Hepatocyte (in vitro differentiated cells): ENCODE results near the gene CCDC179. TPM values are rescaled to one million over a fixed set of nuclear protein-coding genes. Genes with fewer than 3 reads are reported as not detected.

Experiments used
- DNase-seq: peaks from one replicate; pipeline ENCODE4 v3.0.0-alpha.2; 2016; ENCODE audit warnings: low spot score
- H2AFZ ChIP-seq: fragments of 200-600 bp; sonication (generic); 2 replicates; pipeline ENCODE4 v1.6.0; 2016; ENCODE audit warnings: antibody characterized with exemption, mild to moderate bottlenecking
- H3K27ac ChIP-seq: fragments of 200-600 bp; sonication (generic); 2 replicates; pipeline ENCODE4 v1.5.1; 2016; ENCODE audit warnings: mild to moderate bottlenecking
- H3K27me3 ChIP-seq: fragments of 200-600 bp; sonication (generic); 2 replicates; pipeline ENCODE4 v1.6.1; 2016
- H3K36me3 ChIP-seq: fragments of 200-600 bp; sonication (generic); replicated peaks from 2 replicates; pipeline ENCODE4 v1.5.1; 2016; ENCODE audit warnings: low read depth; ENCODE audit not compliant: insufficient read depth
- H3K4me1 ChIP-seq: fragments of 200-600 bp; sonication (generic); 2 replicates; pipeline ENCODE4 v1.5.1; 2016; ENCODE audit warnings: mild to moderate bottlenecking, moderate library complexity; ENCODE audit not compliant: insufficient read depth
- H3K4me2 ChIP-seq: fragments of 200-600 bp; sonication (generic); 2 replicates; pipeline ENCODE4 v1.6.0; 2016
- H3K4me3 ChIP-seq: fragments of 200-600 bp; sonication (generic); 2 replicates; pipeline ENCODE4 v1.5.1; 2016; ENCODE audit warnings: mild to moderate bottlenecking
- H3K79me2 ChIP-seq: fragments of 200-600 bp; sonication (generic); 2 replicates; pipeline ENCODE4 v1.6.0; 2017; ENCODE audit warnings: mild to moderate bottlenecking
- H3K9me2 ChIP-seq: fragments of 200-600 bp; sonication (generic); replicated peaks from 2 replicates; pipeline ENCODE4 v1.6.0; 2017; ENCODE audit warnings: mild to moderate bottlenecking; ENCODE audit not compliant: insufficient read depth
- H3K9me3 ChIP-seq: fragments of 200-600 bp; sonication (generic); 2 replicates; pipeline ENCODE4 v1.5.1; 2016; ENCODE audit warnings: low read depth, mild to moderate bottlenecking
- H4K20me1 ChIP-seq: fragments of 200-600 bp; sonication (generic); 2 replicates; pipeline ENCODE4 v1.6.0; 2016; ENCODE audit warnings: mild to moderate bottlenecking; ENCODE audit not compliant: insufficient read depth, poor library complexity, severe bottlenecking
- EZH2 ChIP-seq: fragments of 200-600 bp; sonication (generic); IDR thresholded peaks from 2 replicates; pipeline ENCODE4 v1.6.1; 2016; ENCODE audit warnings: antibody characterized with exemption, mild to moderate bottlenecking, borderline replicate concordance
- EZH2phosphoT487 ChIP-seq: fragments of 200-600 bp; sonication (generic); IDR thresholded peaks from one replicate; pipeline ENCODE4 v1.6.1; 2018; ENCODE audit warnings: antibody characterized with exemption, mild to moderate bottlenecking, low read depth, moderate library complexity; ENCODE audit not compliant: unreplicated experiment, severe bottlenecking
- WGBS: methylation state at CpG from one replicate; pipeline ENCODE4 v1.1.6; 2016; ENCODE audit warnings: low lambda C conversion rate; ENCODE audit errors: missing lambda C conversion rate; 5-methylcytosine and 5-hydroxymethylcytosine counted together
- polyA plus RNA-seq: library from polyadenylated mRNA; unstranded; fragments of >200 nt; fragmentation: Nextera tagmentation; extraction: Ambion mirVana; gene quantifications from 2 replicates; pipeline ENCODE4 v1.2.1, GENCODE V29; 2016
- total RNA-seq: library from RNA; depleted of rRNA; stranded (reverse); fragments of >200 nt; gene quantifications from 2 replicates; pipeline ENCODE4 v1.2.3, GENCODE V29; 2014
- TF ChIP-seq, protein P1 (sequence below): fragments of 200-600 bp; sonication (generic); IDR thresholded peaks from 2 replicates; pipeline ENCODE4 v1.5.1; 2016; ENCODE audit warnings: antibody characterized with exemption, mild to moderate bottlenecking; ENCODE audit not compliant: poor library complexity

The CCDC179 gene
- total and polyA plus RNA-seq, 2 experiments from 2014 or later = not detected

DNA sequence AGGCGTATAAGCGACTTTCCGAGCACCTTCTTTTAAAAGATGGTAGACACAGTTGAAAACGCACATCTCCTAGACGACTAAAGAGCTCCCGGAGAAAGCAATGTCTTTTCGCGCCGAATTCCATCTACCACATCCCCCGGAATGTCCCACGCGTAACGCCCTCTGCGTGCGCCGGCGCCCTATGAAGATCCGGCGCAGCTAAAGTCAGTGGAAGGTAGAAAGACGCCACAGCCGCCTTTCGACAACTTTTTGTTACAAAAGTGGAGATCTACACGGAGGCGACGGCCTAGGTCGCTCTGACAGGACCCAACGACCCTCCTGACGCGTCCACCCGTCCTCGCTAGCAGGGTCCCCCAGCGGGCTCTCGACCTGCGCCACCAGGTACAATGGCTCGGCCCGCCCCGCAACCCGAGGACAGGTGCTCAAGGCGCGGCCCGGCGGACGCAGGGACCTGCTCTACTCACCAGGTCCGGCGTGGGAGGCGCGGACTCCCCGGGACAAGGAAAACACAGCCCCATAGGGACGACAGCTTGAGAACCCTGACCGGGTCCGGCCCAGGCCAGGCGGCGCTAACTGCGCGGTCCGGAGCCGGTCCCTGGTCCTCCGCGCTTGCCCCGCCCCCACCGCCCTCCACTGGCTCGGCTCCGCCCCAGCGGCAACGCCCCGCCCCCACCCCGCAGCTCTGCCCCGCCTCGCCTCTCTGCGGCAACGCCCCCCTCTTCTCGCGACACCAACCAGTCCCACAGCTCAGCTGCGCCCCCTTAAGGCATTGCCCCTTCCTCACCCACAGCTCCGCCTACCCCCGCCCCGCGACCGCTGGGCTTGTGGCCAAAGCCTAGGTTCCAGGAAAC is 30.8 kb downstream of the CCDC179 start, which contains the start of gene SVIP:
Gene SVIP (minus strand): TSS at position 571 of the 851 bp plus-strand sequence. CDS start 53 bp downstream, at position 518.
- Histone ChIP-seq H4K20me1 (no peaks in the 10 kb centered on the region), H3K4me3 (peak within 1 kb of the TSS; percentile 58), H3K9me3 (no peaks in the 10 kb centered on the region), H3K4me2 (peak within 1 kb of the TSS; percentile 70), H3K36me3 (no peaks in the 10 kb centered on the region), H3K9me2 (no peaks in the 10 kb centered on the region), H3K4me1 (no peaks in the 10 kb centered on the region), H3K27me3 (no peaks in the 10 kb centered on the region), H2AFZ (peak within 1 kb of the TSS; percentile 93), H3K27ac (peak within 1 kb of the TSS; percentile 88), H3K79me2 (peaks cover 9% of the 10 kb centered on the region)
- DNase-seq = peak; percentile 96
- TF ChIP-seq, protein P1, sequence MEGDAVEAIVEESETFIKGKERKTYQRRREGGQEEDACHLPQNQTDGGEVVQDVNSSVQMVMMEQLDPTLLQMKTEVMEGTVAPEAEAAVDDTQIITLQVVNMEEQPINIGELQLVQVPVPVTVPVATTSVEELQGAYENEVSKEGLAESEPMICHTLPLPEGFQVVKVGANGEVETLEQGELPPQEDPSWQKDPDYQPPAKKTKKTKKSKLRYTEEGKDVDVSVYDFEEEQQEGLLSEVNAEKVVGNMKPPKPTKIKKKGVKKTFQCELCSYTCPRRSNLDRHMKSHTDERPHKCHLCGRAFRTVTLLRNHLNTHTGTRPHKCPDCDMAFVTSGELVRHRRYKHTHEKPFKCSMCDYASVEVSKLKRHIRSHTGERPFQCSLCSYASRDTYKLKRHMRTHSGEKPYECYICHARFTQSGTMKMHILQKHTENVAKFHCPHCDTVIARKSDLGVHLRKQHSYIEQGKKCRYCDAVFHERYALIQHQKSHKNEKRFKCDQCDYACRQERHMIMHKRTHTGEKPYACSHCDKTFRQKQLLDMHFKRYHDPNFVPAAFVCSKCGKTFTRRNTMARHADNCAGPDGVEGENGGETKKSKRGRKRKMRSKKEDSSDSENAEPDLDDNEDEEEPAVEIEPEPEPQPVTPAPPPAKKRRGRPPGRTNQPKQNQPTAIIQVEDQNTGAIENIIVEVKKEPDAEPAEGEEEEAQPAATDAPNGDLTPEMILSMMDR = peak; percentile 70
- TF ChIP-seq EZH2phosphoT487 = no peak
- 3% methylated on average over 52 of the region's 79 CpGs for WGBS

DNA sequence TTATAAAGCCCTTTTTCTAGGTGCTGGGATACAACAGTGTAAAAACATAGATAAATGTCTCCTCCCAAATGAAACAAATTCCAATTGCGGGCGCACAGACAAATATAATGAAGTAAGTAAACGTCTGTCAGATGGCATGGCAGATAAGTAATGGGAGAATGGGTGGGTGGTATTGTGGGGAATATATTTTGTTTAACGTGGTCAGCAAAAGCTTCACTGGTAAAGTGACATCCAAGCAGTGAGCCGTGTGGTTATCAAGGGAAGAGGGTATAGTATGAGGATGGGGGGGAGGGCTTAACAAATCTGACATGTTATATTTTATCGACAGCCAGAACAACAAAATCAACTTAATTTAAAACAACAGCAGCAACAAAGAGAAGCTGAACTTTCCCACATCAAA is 31.9 kb downstream of the CCDC179 start:
- no peaks in the 10 kb centered on the region for H3K27me3 ChIP-seq
- peak overlapping the region; percentile 58 for H3K4me3 ChIP-seq
- TF ChIP-seq EZH2 (no peak), EZH2phosphoT487 (no peak)
- TF ChIP-seq, protein P1 = no peak
- no peaks in the 10 kb centered on the region for H4K20me1 ChIP-seq
- WGBS = 57% methylated on average over 6 of the region's 6 CpGs
- H3K27ac ChIP-seq = no peak overlapping the region
- H3K79me2 ChIP-seq = peaks cover 9% of the 10 kb centered on the region
- no peaks in the 10 kb centered on the region for H3K4me1 ChIP-seq
- H3K9me2 ChIP-seq = no peaks in the 10 kb centered on the region
- no peak overlapping the region for H2AFZ ChIP-seq
- H3K4me2 ChIP-seq = peak overlapping the region; percentile 70
- H3K36me3 ChIP-seq = no peaks in the 10 kb centered on the region
- H3K9me3 ChIP-seq = no peaks in the 10 kb centered on the region
- no peak for DNase-seq

DNA sequence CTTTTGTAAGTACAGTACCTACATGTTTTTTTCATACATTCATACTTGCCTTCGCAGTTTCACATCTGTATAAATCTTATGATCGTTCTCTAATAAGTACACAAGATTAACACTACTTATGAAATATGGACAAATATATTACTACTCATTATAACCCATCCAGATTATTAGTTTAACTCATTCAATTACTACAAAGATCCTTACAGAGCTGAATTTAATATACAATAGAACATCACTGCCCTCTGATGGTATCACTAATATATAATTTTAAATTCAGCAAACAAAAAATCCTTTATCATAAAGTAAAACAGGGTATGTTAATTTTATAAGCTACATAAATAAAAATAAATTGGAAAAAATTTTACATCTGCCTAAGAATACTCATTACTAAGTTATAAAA is 38.1 kb downstream of the CCDC179 start:
- 94% methylated on average over 2 of the region's 2 CpGs for WGBS
- no peaks in the 10 kb centered on the region for H3K27me3 ChIP-seq
- no peaks in the 10 kb centered on the region for H3K36me3 ChIP-seq
- H3K4me2 ChIP-seq = no peak overlapping the region
- DNase-seq = no peak
- H3K4me1 ChIP-seq = no peaks in the 10 kb centered on the region
- H2AFZ ChIP-seq = no peak overlapping the region
- no peak overlapping the region for H3K27ac ChIP-seq
- no peak overlapping the region for H3K4me3 ChIP-seq
- TF ChIP-seq EZH2phosphoT487 (no peak), EZH2 (no peak)
- TF ChIP-seq, protein P1 = no peak
- H3K79me2 ChIP-seq = no peaks in the 10 kb centered on the region
- no peaks in the 10 kb centered on the region for H3K9me3 ChIP-seq
- no peaks in the 10 kb centered on the region for H4K20me1 ChIP-seq
- no peaks in the 10 kb centered on the region for H3K9me2 ChIP-seq
